K562 (cell line): ENCODE results near the gene EIF5. TPM values are rescaled to one million over a fixed set of nuclear protein-coding genes. Genes with fewer than 3 reads are reported as not detected.
"Not testable (repeated sequence)": the region's sequence is repeated elsewhere in the genome, so short reads cannot be mapped to it uniquely, and the experiment has no call there.

Experiments
- ATAC-seq: fragments of 200-7000 bp; cut with Tn5 transposase; 3 replicates; pipeline ENCODE4 v1.9.1; 2020; ENCODE audit warnings: moderate library complexity
- BruUV-seq: library from RNA; stranded (reverse); fragments of 400-500 nt; replicated peaks from 2 replicates; lab custom pipeline; 2021; lab: Mats Ljungman, UMichigan
- CTCF ChIA-PET: fragments of 300-600 bp; formaldehyde crosslinking; extraction: SDS; loops from one replicate; lab custom pipeline; 2021; ENCODE audit warnings: low intra/inter-chr PET ratio; lab: Yijun Ruan, JAX
- POLR2A ChIA-PET: fragments of 300-600, 350-650 bp; sonication (Branson Sonifier 250); formaldehyde crosslinking; extraction: SDS; loops from one replicate; lab custom pipeline; 2021; ENCODE audit warnings: antibody characterized with exemption, inconsistent platforms; lab: Yijun Ruan, JAX
- DNase-seq, 4 experiments: peaks; one replicate each; pipeline versions ENCODE4 v3.0.0 to v3.0.0-alpha.2; 2011 to 2018; ENCODE audit warnings: low spot score in 3 of 4, mixed read lengths in 3 of 4; ENCODE audit errors: extremely low read depth in 1 of 4
- FAIRE-seq: peaks from 2 replicates; lab custom pipeline; 2011; peaks lifted over from hg19 to GRCh38; lab: Jason Lieb, UNC
- H2AFZ ChIP-seq: 2 replicates; pipeline ENCODE4 v1.6.0; 2011; ENCODE audit warnings: low read depth, low read length, control low read depth, inconsistent platforms
- H3K27ac ChIP-seq: fragments of 200-600 bp; 3 replicates; pipeline ENCODE4 v1.8.0; 2011; ENCODE audit warnings: low read depth, mild to moderate bottlenecking, control low read depth, inconsistent platforms, low read length, moderate library complexity, mixed read lengths; ENCODE audit errors: extremely low read depth
- H3K27me3 ChIP-seq, 2 experiments: fragments of 300-600 bp in 1 of 2; 2 replicates in 1 of 2; 3 replicates in 1 of 2; pipeline versions ENCODE4 v1.6.0 to v1.8.0; 2011; ENCODE audit warnings: inconsistent platforms in 2 of 2, low read length in 2 of 2, mild to moderate bottlenecking in 1 of 2, mixed read lengths in 1 of 2, moderate library complexity in 1 of 2; ENCODE audit not compliant: control insufficient read depth in 2 of 2, insufficient read depth in 2 of 2
- H3K36me3 ChIP-seq: fragments of 300-600 bp; 3 replicates; pipeline ENCODE4 v1.8.0; 2011; ENCODE audit warnings: mild to moderate bottlenecking, low read length, inconsistent platforms; ENCODE audit not compliant: control insufficient read depth, insufficient read depth
- H3K4me1 ChIP-seq, 2 experiments: fragments of 200-600 bp in 1 of 2; replicated peaks in 1 of 2; 2 replicates in 1 of 2; 3 replicates in 1 of 2; pipeline versions ENCODE4 v1.5.1 to v1.8.0; 2011; ENCODE audit warnings: inconsistent platforms in 2 of 2, low read length in 2 of 2, mild to moderate bottlenecking in 1 of 2, mixed read lengths in 1 of 2, moderate library complexity in 1 of 2; ENCODE audit not compliant: control insufficient read depth in 2 of 2, insufficient read depth in 2 of 2
- H3K4me2 ChIP-seq: 2 replicates; pipeline ENCODE4 v1.6.1; 2011; ENCODE audit warnings: low read length, control low read depth, inconsistent platforms, mixed read lengths; ENCODE audit not compliant: insufficient read depth
- H3K4me3 ChIP-seq: fragments of 200-600 bp; sonication (generic), shearing (Covaris generic); 2 replicates; pipeline ENCODE4 v1.5.1; 2016; ENCODE audit warnings: control low read depth, inconsistent platforms
- H3K79me2 ChIP-seq: fragments of 200-600 bp; 3 replicates; pipeline ENCODE4 v1.8.0; 2011; ENCODE audit warnings: low read length, inconsistent platforms; ENCODE audit not compliant: control insufficient read depth, insufficient read depth
- H3K9ac ChIP-seq, 2 experiments: 2 replicates each; pipeline versions ENCODE4 v1.6.0 to v1.6.1; 2011; ENCODE audit warnings: low read depth in 2 of 2, low read length in 2 of 2, control low read depth in 1 of 2, inconsistent platforms in 1 of 2, mild to moderate bottlenecking in 1 of 2, mixed read lengths in 1 of 2; ENCODE audit not compliant: insufficient read depth in 1 of 2
- H3K9me1 ChIP-seq: one replicate; pipeline ENCODE4 v1.6.0; 2011; ENCODE audit warnings: inconsistent platforms, mild to moderate bottlenecking, low read length, moderate library complexity; ENCODE audit not compliant: control insufficient read depth, insufficient read depth
- H3K9me3 ChIP-seq: replicated peaks from 2 replicates; pipeline ENCODE4 v1.5.1; 2011; ENCODE audit warnings: low read depth, low read length, inconsistent platforms; ENCODE audit not compliant: control insufficient read depth, insufficient read depth
- H4K20me1 ChIP-seq: replicated peaks from 2 replicates; pipeline ENCODE4 v1.6.1; 2011; ENCODE audit warnings: low read length, inconsistent platforms, mixed read lengths; ENCODE audit not compliant: control insufficient read depth, insufficient read depth
- DPF2 ChIP-seq: fragments of 450-650 bp; IDR thresholded peaks from 2 replicates; pipeline ENCODE4 v1.6.1; 2016
- SLC30A9 ChIP-seq: fragments of 250-450 bp; sonication (Bioruptor Pico); IDR thresholded peaks from 2 replicates; pipeline ENCODE4 v1.8.0; 2022; ENCODE audit warnings: mild to moderate bottlenecking, moderate library complexity
- ZNF12 ChIP-seq: sonication (generic); formaldehyde crosslinking; IDR thresholded peaks from 2 replicates; pipeline ENCODE4 v1.4.0; 2020; ENCODE audit warnings: mild to moderate bottlenecking, missing genetic modification reagents
- WGBS: fragments of 100-300 bp; shearing (Covaris generic); methylation state at CpG from one replicate; pipeline ENCODE4 v1.1.6; 2016; ENCODE audit warnings: low coverage, mixed read lengths; ENCODE audit not compliant: insufficient coverage; ENCODE audit errors: missing lambda C conversion rate; 5-methylcytosine and 5-hydroxymethylcytosine counted together
- in situ Hi-C: fragments of 300-500 bp; cut with MboI; formaldehyde crosslinking; loops from 4 replicates; pipeline ENCODE4 v1.15.0; 2018; ENCODE audit warnings: inconsistent platforms, mixed read lengths
- intact Hi-C: fragments of 100-400 bp; cut with micrococcal nuclease; formaldehyde crosslinking; loops from 2 replicates; pipeline ENCODE4 v1.14.2; 2022
- polyA plus RNA-seq, 8 experiments: library from polyadenylated mRNA; depleted of rRNA in 4 of 8; stranded (reverse) in 5 of 8; unstranded in 3 of 8; fragments of >200 nt; fragmentation: Nextera tagmentation in 2 of 8; fragmentation: Illumina TruSeq in 1 of 8; extraction: Ambion mirVana in 2 of 8; extraction: Trizol in 1 of 8; gene quantifications; 2 replicates each; pipeline versions ENCODE4 v1.2.1 to v1.2.3, GENCODE V29; 2011 to 2014; ENCODE audit warnings: inconsistent platforms in 1 of 8, missing spikeins in 1 of 8
- total RNA-seq, 7 experiments: library from RNA; depleted of rRNA in 6 of 7; stranded (reverse); fragments of >200 nt in 6 of 7; fragmentation: Illumina TruSeq in 2 of 7; extraction: Trizol in 2 of 7; gene quantifications; 2 replicates each; pipeline versions ENCODE4 v1.2.1 to v1.2.3, GENCODE V29; 2011 to 2021; ENCODE audit warnings: low replicate concordance in 1 of 7
- TF ChIP-seq, protein P1 (sequence below): fragments of 450-650 bp; IDR thresholded peaks from 2 replicates; pipeline ENCODE4 v1.6.1; 2016; ENCODE audit warnings: low read depth

EIF5 gene
- total and polyA plus RNA-seq, 9 of the 15 experiments (the other 6 are each of a cell fraction or from before 2014, with no cell fraction given) = 92.7 to 442 (median 190) TPM

DNA sequence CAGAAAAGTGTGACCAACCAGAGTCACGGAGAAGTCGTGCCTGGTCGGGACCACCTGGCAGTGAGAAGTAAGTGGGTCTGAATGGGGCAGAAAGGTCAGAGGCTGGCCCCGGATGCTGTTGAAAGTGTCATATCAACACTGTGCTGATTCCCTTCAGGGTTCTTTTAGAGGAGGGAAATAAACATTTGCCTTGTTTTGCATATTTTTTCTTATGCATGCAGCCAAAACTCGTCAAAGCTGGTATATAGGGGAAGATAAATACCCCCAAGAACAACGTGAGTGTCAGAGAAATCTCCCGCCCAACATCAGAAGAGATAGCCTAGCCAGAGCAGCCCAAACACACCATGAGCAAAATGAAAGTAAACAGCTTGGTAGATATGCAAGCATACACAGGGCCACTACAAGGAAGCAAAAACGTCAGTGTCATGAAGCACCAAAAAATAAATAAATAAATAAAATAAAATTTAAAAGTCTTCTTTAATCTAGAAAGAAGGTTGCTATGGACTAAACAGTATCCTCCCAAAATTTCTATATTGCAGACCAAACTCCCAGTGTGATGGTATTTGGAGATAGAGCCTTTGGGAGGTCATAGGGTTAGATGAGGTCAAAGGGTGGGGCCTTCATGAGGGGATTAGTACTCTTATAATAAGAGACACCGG, 22.1 kb downstream of the EIF5 start (continued):
- TF ChIP-seq SLC30A9 (CRISPR knock-in tag) = no peak
- no peak for TF ChIP-seq DPF2
- TF ChIP-seq, protein P1, sequence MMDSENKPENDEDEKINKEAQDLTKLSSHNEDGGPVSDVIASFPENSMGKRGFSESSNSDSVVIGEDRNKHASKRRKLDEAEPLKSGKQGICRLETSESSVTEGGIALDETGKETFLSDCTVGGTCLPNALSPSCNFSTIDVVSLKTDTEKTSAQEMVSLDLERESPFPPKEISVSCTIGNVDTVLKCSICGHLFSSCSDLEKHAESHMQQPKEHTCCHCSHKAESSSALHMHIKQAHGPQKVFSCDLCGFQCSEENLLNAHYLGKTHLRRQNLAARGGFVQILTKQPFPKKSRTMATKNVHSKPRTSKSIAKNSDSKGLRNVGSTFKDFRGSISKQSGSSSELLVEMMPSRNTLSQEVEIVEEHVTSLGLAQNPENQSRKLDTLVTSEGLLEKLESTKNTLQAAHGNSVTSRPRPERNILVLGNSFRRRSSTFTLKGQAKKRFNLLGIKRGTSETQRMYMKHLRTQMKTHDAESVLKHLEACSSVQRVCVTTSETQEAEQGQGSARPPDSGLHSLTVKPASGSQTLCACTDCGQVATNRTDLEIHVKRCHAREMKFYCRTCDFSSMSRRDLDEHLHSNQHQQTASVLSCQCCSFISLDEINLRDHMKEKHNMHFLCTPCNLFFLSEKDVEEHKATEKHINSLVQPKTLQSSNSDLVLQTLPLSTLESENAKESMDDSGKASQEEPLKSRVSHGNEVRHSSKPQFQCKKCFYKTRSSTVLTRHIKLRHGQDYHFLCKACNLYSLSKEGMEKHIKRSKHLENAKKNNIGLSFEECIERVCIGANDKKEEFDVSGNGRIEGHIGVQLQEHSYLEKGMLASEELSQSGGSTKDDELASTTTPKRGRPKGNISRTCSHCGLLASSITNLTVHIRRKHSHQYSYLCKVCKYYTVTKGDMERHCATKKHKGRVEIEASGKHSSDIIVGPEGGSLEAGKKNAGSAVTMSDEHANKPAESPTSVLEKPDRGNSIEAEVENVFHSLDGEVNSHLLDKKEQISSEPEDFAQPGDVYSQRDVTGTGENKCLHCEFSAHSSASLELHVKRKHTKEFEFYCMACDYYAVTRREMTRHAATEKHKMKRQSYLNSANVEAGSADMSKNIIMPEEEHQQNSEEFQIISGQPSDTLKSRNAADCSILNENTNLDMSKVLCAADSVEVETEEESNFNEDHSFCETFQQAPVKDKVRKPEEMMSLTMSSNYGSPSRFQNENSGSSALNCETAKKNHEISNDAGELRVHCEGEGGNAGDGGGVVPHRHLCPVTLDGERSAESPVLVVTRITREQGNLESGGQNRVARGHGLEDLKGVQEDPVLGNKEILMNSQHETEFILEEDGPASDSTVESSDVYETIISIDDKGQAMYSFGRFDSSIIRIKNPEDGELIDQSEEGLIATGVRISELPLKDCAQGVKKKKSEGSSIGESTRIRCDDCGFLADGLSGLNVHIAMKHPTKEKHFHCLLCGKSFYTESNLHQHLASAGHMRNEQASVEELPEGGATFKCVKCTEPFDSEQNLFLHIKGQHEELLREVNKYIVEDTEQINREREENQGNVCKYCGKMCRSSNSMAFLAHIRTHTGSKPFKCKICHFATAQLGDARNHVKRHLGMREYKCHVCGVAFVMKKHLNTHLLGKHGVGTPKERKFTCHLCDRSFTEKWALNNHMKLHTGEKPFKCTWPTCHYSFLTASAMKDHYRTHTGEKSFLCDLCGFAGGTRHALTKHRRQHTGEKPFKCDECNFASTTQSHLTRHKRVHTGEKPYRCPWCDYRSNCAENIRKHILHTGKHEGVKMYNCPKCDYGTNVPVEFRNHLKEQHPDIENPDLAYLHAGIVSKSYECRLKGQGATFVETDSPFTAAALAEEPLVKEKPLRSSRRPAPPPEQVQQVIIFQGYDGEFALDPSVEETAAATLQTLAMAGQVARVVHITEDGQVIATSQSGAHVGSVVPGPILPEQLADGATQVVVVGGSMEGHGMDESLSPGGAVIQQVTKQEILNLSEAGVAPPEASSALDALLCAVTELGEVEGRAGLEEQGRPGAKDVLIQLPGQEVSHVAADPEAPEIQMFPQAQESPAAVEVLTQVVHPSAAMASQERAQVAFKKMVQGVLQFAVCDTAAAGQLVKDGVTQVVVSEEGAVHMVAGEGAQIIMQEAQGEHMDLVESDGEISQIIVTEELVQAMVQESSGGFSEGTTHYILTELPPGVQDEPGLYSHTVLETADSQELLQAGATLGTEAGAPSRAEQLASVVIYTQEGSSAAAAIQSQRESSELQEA = no peak
- no peak for TF ChIP-seq ZNF12 (CRISPR knock-in tag)

DNA sequence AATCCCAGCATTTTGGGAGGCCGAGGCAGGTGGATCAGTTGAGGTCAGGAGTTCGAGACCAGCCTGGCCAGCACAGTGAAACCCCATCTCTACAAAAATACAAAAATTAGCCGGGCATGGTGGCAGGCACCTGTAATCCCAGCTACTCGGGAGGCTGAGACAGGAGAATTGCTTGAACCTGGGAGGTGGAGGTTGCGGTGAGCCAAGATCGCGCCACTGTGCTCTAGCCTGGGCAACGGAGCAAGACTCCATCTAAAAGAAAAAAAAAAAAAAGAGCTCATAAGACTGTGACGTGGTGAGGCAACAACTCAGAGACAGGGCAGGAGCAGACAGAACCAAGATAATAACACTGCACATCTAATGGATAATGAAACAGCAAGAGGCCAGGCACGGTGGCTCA, 23.5 kb downstream of the EIF5 start:
- POLR2A ChIA-PET = interaction anchor here (0.9 to 8.2 kb wide), 3 partner anchors 9 to 21 kb away, joined by 3 to 98 read pairs (median 6); no protein-coding TSS in a partner anchor
- peaks cover 0 to 28% of the 10 kb centered on the region in 2 experiments; a peak in 3 of 5 replicates for H3K4me1 ChIP-seq
- intact Hi-C loops = not testable (repeated sequence)

More for the DNA sequence above, 23.5 kb downstream of the EIF5 start:
- WGBS = 64% methylated on average over 5 of the region's 10 CpGs
- H3K9ac ChIP-seq, CTCF ChIA-PET, FAIRE-seq, in situ Hi-C loops, H3K27ac ChIP-seq, H4K20me1 ChIP-seq, H3K4me2 ChIP-seq, H3K27me3 ChIP-seq, ATAC-seq, H3K79me2 ChIP-seq, H3K9me1 ChIP-seq, H2AFZ ChIP-seq, BruUV-seq, H3K36me3 ChIP-seq, H3K9me3 ChIP-seq, H3K4me3 ChIP-seq, DNase-seq: not testable (repeated sequence)
